ENCODE measurements around the gene C22orf15. TPM values are rescaled to one million over a fixed set of nuclear protein-coding genes. Genes with fewer than 3 reads are reported as not detected.
A peak's percentile ranks its signal among the peaks of the same experiment; 100 is the strongest.

Gene C22orf15
- total RNA-seq, 1 experiment from 2014 or later = 2.7 TPM

GRCh38 chr22:23772649-23773473 is 10.1 kb downstream of the C22orf15 start, which contains the start of gene MMP11 (continued):
- TF ChIP-seq AFF4 (CRISPR knock-in tag; IDR thresholded peaks at IDR 0.05; ENCODE audit: borderline replicate concordance) (no peak), TEAD4 (CRISPR knock-in tag; IDR thresholded peaks at IDR 0.05) (no peak), ZNF671 (CRISPR knock-in tag; IDR thresholded peaks at IDR 0.05) (no peak), ATF3 (CRISPR knock-in tag; conservative IDR thresholded peaks at IDR 0.05) (no peak), MAX (CRISPR knock-in tag; IDR thresholded peaks at IDR 0.05) (no peak), MYBL2 (CRISPR knock-in tag; IDR thresholded peaks at IDR 0.05) (no peak), KAT7 (CRISPR knock-in tag; IDR thresholded peaks at IDR 0.05; ENCODE audit: borderline replicate concordance) (no peak), ZNF138 (CRISPR knock-in tag; conservative IDR thresholded peaks at IDR 0.05) (no peak), HMGXB4 (CRISPR knock-in tag; IDR thresholded peaks at IDR 0.05) (0 out of 2 replicates have a peak, but pooled peaks have one; percentile 39), CREM (CRISPR knock-in tag; IDR thresholded peaks at IDR 0.05) (no peak), JAZF1 (CRISPR knock-in tag; IDR thresholded peaks at IDR 0.05) (no peak), USF2 (CRISPR knock-in tag; IDR thresholded peaks at IDR 0.05) (no peak), ZNF396 (CRISPR knock-in tag; IDR thresholded peaks at IDR 0.05; ENCODE audit: borderline replicate concordance) (no peak), JUN (CRISPR knock-in tag; IDR thresholded peaks at IDR 0.05) (no peak)

- Mint-ChIP-seq H3K4me3 (peak overlapping the region; percentile 79), H3K9me3 (no peaks in the 10 kb centered on the region), H3K27me3 (ENCODE audit: low read depth) (peaks cover 41% of the 10 kb centered on the region), H3K36me3 (no peaks in the 10 kb centered on the region), H3K27ac (no peak overlapping the region), H3K4me1 (peaks cover 30% of the 10 kb centered on the region)
- ATAC-seq (no peak), DNase-seq (ENCODE audit: low spot score) (no peak)
- POLR2A ChIA-PET = no interaction called here
- CTCF ChIA-PET = interaction anchor here (0.9 to 1.9 kb wide), 7 partner anchors 13 to 84 kb away, joined by 3 to 10 read pairs (median 4); partner anchors contain the start of gene SLC2A11
- no peak for TF ChIP-seq SOX15 (CRISPR knock-in tag; IDR thresholded peaks at IDR 0.05)
- no peak for TF ChIP-seq ELF4 (CRISPR knock-in tag; IDR thresholded peaks at IDR 0.05; ENCODE audit: low read depth)
- no peak for TF ChIP-seq TCF7 (CRISPR knock-in tag; IDR thresholded peaks at IDR 0.05; ENCODE audit: low read depth)
- TF ChIP-seq MLX (CRISPR knock-in tag; IDR thresholded peaks at IDR 0.05) = no peak
- TF ChIP-seq ZNF232 (CRISPR knock-in tag; IDR thresholded peaks at IDR 0.05) = no peak
- no peak for TF ChIP-seq GABPB1 (CRISPR knock-in tag; IDR thresholded peaks at IDR 0.05)
- no peak for TF ChIP-seq ZNF219 (CRISPR knock-in tag; IDR thresholded peaks at IDR 0.05; ENCODE audit: borderline replicate concordance)
- TF ChIP-seq GRHL2 (CRISPR knock-in tag; IDR thresholded peaks at IDR 0.05; ENCODE audit: insufficient replicate concordance, severe bottlenecking) = no peak
- TF ChIP-seq CDX4 (CRISPR knock-in tag; IDR thresholded peaks at IDR 0.05; ENCODE audit: borderline replicate concordance) = no peak
- no peak for TF ChIP-seq TEAD4 (CRISPR knock-in tag; IDR thresholded peaks at IDR 0.05)
- TF ChIP-seq NR3C1 (CRISPR knock-in tag; conservative IDR thresholded peaks at IDR 0.05; ENCODE audit: low read depth) = no peak
- no peak for TF ChIP-seq ZNF512 (CRISPR knock-in tag; IDR thresholded peaks at IDR 0.05; ENCODE audit: borderline replicate concordance)
- TF ChIP-seq ZNF671 (CRISPR knock-in tag; IDR thresholded peaks at IDR 0.05) = no peak
These were observed 10.8 kb downstream of the C22orf15 start for GRCh38 chr22:23773483-23774113.
